GM06990 (cell line): ENCODE data around the gene TPT1.

Experiments
- DNase-seq: peaks from one replicate; pipeline ENCODE4 v3.0.0-alpha.2; 2011; ENCODE audit not compliant: insufficient read length; ENCODE audit errors: extremely low read depth
- H3K27me3 ChIP-seq: replicated peaks from 2 replicates; pipeline ENCODE4 v1.6.0; 2011; ENCODE audit warnings: low read length; ENCODE audit not compliant: control insufficient read depth, insufficient read depth
- H3K36me3 ChIP-seq: 2 replicates; pipeline ENCODE4 v1.5.1; 2011; ENCODE audit warnings: low read length; ENCODE audit not compliant: control insufficient read depth, insufficient read depth
- H3K4me3 ChIP-seq: replicated peaks from 2 replicates; pipeline ENCODE4 v1.5.1; 2011; ENCODE audit warnings: low read depth, mild to moderate bottlenecking, control low read depth, low read length
- TF ChIP-seq, protein P1 (sequence below): IDR thresholded peaks from 2 replicates; pipeline ENCODE4 v1.5.1; 2011; ENCODE audit warnings: low read length, control low read depth, mild to moderate bottlenecking, inconsistent platforms; ENCODE audit not compliant: insufficient read depth, poor library complexity, severe bottlenecking

The TPT1 gene

DNA sequence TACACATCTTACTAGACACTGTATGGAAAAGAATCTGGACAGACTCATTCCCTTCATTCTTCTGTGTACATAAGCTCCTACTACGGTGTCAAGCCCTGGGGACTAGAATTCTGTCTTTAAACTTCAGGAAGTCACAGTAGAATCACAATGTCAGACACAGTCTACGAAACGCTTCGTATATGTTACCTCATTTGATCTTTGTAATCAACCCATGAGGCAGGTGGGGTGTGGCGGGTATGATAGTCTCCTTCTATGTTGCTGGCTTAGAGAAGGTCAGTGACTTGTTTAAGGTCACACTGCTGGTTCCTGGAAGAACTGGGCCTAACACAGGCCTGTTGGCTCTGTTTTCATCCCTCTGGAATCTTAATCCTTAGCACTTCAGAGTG lies 32.2 kb upstream of the TPT1 start:
- Histone ChIP-seq H3K36me3 (no peaks in the 10 kb centered on the region), H3K4me3 (no peak overlapping the region), H3K27me3 (no peaks in the 10 kb centered on the region)
- no peak for DNase-seq
- TF ChIP-seq, protein P1, sequence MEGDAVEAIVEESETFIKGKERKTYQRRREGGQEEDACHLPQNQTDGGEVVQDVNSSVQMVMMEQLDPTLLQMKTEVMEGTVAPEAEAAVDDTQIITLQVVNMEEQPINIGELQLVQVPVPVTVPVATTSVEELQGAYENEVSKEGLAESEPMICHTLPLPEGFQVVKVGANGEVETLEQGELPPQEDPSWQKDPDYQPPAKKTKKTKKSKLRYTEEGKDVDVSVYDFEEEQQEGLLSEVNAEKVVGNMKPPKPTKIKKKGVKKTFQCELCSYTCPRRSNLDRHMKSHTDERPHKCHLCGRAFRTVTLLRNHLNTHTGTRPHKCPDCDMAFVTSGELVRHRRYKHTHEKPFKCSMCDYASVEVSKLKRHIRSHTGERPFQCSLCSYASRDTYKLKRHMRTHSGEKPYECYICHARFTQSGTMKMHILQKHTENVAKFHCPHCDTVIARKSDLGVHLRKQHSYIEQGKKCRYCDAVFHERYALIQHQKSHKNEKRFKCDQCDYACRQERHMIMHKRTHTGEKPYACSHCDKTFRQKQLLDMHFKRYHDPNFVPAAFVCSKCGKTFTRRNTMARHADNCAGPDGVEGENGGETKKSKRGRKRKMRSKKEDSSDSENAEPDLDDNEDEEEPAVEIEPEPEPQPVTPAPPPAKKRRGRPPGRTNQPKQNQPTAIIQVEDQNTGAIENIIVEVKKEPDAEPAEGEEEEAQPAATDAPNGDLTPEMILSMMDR, result no peak

DNA sequence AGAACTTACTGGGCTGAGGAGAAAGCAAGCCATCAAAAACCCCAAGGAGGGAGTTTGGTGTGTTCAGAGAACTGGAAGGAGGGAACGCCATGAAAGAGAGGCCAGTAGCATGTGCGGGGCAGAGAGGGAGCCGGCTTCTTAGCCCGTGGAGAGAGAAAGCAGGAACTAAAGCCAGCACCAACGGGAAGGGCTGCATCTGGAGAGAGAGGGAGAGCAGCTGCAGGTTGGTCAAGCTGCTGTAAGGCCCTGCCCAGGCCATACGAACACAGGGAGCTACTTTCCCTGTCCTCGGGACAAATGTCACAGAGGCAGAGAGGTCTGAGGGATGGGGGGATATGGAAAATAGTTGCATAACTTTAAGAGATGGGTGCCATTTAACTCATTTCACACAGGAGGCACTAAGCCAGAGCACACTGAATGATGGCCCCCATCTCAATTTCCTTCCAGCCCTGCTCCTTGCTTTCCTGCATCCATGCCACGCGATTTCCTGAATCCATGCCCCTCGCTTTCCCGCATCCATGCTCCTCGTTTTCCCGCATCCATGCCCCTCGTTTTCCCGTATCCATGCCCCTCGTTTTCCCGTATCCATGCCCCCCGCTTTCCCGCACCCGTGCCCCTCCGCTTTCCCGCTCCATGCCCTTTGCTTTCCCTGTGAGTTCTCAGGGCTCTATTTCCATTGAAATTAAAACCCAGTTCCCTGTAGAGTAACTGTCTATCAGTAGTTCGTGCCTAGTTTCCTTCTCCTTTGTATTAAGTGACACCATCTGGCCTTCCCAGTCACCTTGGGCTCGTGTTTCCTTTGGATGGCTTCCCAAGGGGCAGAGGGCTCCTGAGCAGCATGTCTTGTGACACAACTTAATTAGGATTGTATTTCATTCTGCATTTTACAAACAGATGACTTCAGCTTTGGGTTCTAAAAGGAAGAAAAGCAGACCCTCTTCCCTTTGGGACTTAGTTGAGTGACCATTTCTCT lies 31.5 kb upstream of the TPT1 start:
- no peak overlapping the region for H3K4me3 ChIP-seq
- DNase-seq, result no peak
- no peaks in the 10 kb centered on the region for H3K27me3 ChIP-seq
- TF ChIP-seq, protein P1, result no peak
- no peaks in the 10 kb centered on the region for H3K36me3 ChIP-seq

- Histone ChIP-seq H3K36me3 (no peaks in the 10 kb centered on the region), H3K27me3 (no peaks in the 10 kb centered on the region), H3K4me3 (no peak overlapping the region)
- TF ChIP-seq, protein P1, result peak; percentile 95
- peak; percentile 48 for DNase-seq
Measured at GRCh38 chr13:45370922-45371406, 30.0 kb upstream of the TPT1 start.

DNA sequence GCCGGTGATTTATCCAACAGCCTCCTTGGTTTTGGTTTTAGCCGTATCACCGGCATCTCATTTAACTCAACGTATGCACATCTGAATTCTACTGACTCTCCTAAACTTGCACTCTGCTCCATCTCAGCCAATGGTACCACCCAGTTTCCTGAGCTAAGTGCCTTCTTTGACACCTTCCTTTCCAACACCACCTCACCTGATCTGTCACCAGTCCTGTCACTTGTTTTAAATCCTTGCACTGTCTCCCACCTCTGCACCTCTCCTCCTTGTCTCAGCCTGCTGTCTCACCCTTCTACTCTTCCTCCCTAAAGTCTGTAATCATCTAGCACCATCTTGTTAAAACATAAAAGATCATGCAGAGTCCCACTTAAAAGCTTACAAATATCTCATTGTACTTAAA lies 28.1 kb upstream of the TPT1 start:
- Histone ChIP-seq H3K27me3 (no peaks in the 10 kb centered on the region), H3K36me3 (no peaks in the 10 kb centered on the region), H3K4me3 (no peak overlapping the region)
- DNase-seq, result no peak
- TF ChIP-seq, protein P1, result no peak

DNA sequence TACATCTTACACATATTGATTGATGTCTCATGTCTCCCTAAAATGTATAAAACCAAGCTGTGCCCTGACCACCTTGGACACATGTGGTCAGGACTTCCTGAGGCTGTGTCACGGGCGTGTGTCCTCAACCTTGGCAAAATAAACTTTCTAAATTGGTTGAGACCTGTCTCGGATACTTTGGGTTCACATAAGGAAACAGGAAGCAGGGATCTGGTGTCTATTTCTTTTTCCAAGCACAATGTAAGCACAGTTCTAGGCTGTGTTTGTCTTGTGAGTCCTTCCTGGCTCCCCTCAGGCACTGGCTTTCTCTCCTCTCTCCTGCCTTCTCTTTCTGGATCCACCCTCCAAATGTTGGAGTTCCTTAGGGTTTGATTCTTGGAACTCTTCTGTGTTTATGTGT lies 27.6 kb upstream of the TPT1 start:
- TF ChIP-seq, protein P1, result no peak
- Histone ChIP-seq H3K36me3 (no peaks in the 10 kb centered on the region), H3K27me3 (no peaks in the 10 kb centered on the region), H3K4me3 (no peak overlapping the region)
- no peak for DNase-seq
